WTC11 (cell line): ENCODE results near the gene CX3CL1. TPM values are rescaled to one million over a fixed set of nuclear protein-coding genes. Genes with fewer than 3 reads are reported as not detected.

Source experiments
- ATAC-seq: fragments of 200-7000 bp; cut with Tn5 transposase; 2 replicates; pipeline ENCODE4 v1.10.0; 2021; ENCODE audit warnings: mild to moderate bottlenecking, moderate library complexity
- CTCF ChIA-PET: fragments of 300-600 bp; sonication (Branson Sonifier 250); formaldehyde crosslinking; loops from one replicate; lab custom pipeline; 2021; ENCODE audit warnings: antibody characterized with exemption; lab: Charles Lee
- POLR2A ChIA-PET: fragments of 350-600 bp; sonication (Branson Sonifier 250); formaldehyde crosslinking; loops from one replicate; lab custom pipeline; 2021; ENCODE audit warnings: antibody characterized with exemption; lab: Charles Lee
- DNase-seq: peaks from one replicate; pipeline ENCODE4 v3.0.0; 2021; ENCODE audit warnings: low spot score
- H3K27ac Mint-ChIP-seq: 2 replicates; pipeline ENCODE4 v1.8.0; 2021; ENCODE audit warnings: mixed read lengths
- H3K27me3 Mint-ChIP-seq: 2 replicates; pipeline ENCODE4 v1.8.0; 2021; ENCODE audit warnings: low read depth, mild to moderate bottlenecking, moderate library complexity, mixed read lengths
- H3K36me3 Mint-ChIP-seq: 2 replicates; pipeline ENCODE4 v1.8.0; 2021; ENCODE audit warnings: mixed read lengths
- H3K4me1 Mint-ChIP-seq: 2 replicates; pipeline ENCODE4 v1.8.0; 2022; ENCODE audit warnings: mixed read lengths
- H3K4me3 Mint-ChIP-seq: 2 replicates; pipeline ENCODE4 v1.8.0; 2021; ENCODE audit warnings: mild to moderate bottlenecking, moderate library complexity, mixed read lengths
- H3K9me3 Mint-ChIP-seq: 2 replicates; pipeline ENCODE4 v1.8.0; 2021; ENCODE audit warnings: mixed read lengths
- GTF2I ChIP-seq: fragments of 250-450 bp; sonication (Bioruptor Pico); conservative IDR thresholded peaks from 2 replicates; pipeline ENCODE4 v1.4.0; 2021; ENCODE audit warnings: mild to moderate bottlenecking
- NR3C1 ChIP-seq: sonication (generic); formaldehyde crosslinking; conservative IDR thresholded peaks from 2 replicates; pipeline ENCODE4 v1.8.1; 2023; ENCODE audit warnings: low read depth, mild to moderate bottlenecking, missing genetic modification reagents
- RELA ChIP-seq: sonication (generic); formaldehyde crosslinking; IDR thresholded peaks from 2 replicates; pipeline ENCODE4 v1.8.1; 2022; ENCODE audit warnings: missing genetic modification reagents, mild to moderate bottlenecking, borderline replicate concordance
- SMAD4 ChIP-seq: sonication (generic); formaldehyde crosslinking; IDR thresholded peaks from 2 replicates; pipeline ENCODE4 v1.8.0; 2022; ENCODE audit warnings: mild to moderate bottlenecking, missing genetic modification reagents
- SP1 ChIP-seq: sonication (generic); formaldehyde crosslinking; conservative IDR thresholded peaks from 2 replicates; pipeline ENCODE4 v1.8.1; 2022; ENCODE audit warnings: missing genetic modification reagents
- TCF7 ChIP-seq: sonication (generic); formaldehyde crosslinking; IDR thresholded peaks from 2 replicates; pipeline ENCODE4 v1.8.0; 2022; ENCODE audit warnings: mild to moderate bottlenecking, low read depth, missing genetic modification reagents, moderate library complexity
- ZNF121 ChIP-seq: sonication (generic); formaldehyde crosslinking; IDR thresholded peaks from 2 replicates; pipeline ENCODE4 v1.8.0; 2023; ENCODE audit warnings: missing genetic modification reagents
- ZNF138 ChIP-seq: sonication (generic); formaldehyde crosslinking; conservative IDR thresholded peaks from 2 replicates; pipeline ENCODE4 v1.8.1; 2022; ENCODE audit warnings: mild to moderate bottlenecking, moderate library complexity, missing genetic modification reagents
- ZNF317 ChIP-seq: sonication (generic); formaldehyde crosslinking; IDR thresholded peaks from 2 replicates; pipeline ENCODE4 v1.8.1; 2023; ENCODE audit warnings: low read depth, mild to moderate bottlenecking, moderate library complexity, missing genetic modification reagents, borderline replicate concordance
- total RNA-seq: library from RNA; stranded (reverse); gene quantifications from 3 replicates; pipeline ENCODE4 v1.2.3, GENCODE V29; 2021
- TF ChIP-seq, protein P1 (sequence below): sonication (generic); formaldehyde crosslinking; IDR thresholded peaks from 2 replicates; pipeline ENCODE4 v1.8.0; 2023; ENCODE audit warnings: missing genetic modification reagents, mild to moderate bottlenecking, borderline replicate concordance
- TF ChIP-seq, protein P2 (sequence below): sonication (generic); formaldehyde crosslinking; IDR thresholded peaks from 2 replicates; pipeline ENCODE4 v1.8.0; 2022; ENCODE audit warnings: mild to moderate bottlenecking, missing genetic modification reagents
- TF ChIP-seq, protein P3 (sequence below): sonication (generic); formaldehyde crosslinking; IDR thresholded peaks from 2 replicates; pipeline ENCODE4 v1.8.0; 2022; ENCODE audit warnings: mild to moderate bottlenecking, missing genetic modification reagents
- TF ChIP-seq, protein P4 (sequence below): sonication (generic); formaldehyde crosslinking; IDR thresholded peaks from 2 replicates; pipeline ENCODE4 v1.8.1; 2023; ENCODE audit warnings: mild to moderate bottlenecking, missing genetic modification reagents
- TF ChIP-seq, protein P5 (sequence below): fragments of 250-450 bp; sonication (Bioruptor Pico); IDR thresholded peaks from 2 replicates; pipeline ENCODE4 v1.9.0; 2021; ENCODE audit warnings: mild to moderate bottlenecking
- TF ChIP-seq, protein P6 (sequence below): sonication (generic); formaldehyde crosslinking; IDR thresholded peaks from 2 replicates; pipeline ENCODE4 v1.8.1; 2023; ENCODE audit warnings: mild to moderate bottlenecking, moderate library complexity, missing genetic modification reagents

The CX3CL1 gene
- total RNA-seq, 1 experiment from 2014 or later = 1.2 TPM

DNA sequence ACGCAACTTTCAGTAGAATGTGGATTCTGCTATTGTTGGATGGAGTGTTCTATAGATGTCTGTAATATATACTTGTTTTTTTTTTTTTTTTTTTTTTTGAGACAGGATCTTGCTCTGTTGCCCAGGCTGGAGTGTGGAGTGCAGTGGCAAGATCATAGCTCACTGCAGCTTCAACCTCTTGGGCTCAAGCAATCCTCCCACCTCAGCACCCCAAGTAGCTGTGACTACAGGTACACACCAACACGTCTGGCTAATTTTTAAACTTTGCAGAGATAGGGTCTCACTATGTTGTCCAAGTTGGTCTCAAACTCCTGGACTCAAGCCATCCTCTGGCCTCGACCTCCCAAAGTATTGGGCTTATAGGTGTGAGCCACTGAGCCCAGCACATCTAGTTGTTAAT is 40.9 kb upstream of the CX3CL1 start:
- POLR2A ChIA-PET = interaction anchor here (0.7 kb wide), 1 partner anchor 22 kb away, joined by 7 read pairs; no protein-coding TSS in a partner anchor
- H3K4me3 Mint-ChIP-seq = no peak overlapping the region
- 0 out of 2 replicates have a peak, but pooled peaks have one; percentile 13 for TF ChIP-seq ZNF121
- TF ChIP-seq SMAD4 (CRISPR knock-in tag) = no peak
- TF ChIP-seq, all 79 proteins: peak for 1
- Mint-ChIP-seq H3K4me1 (no peaks in the 10 kb centered on the region), H3K27ac (no peak overlapping the region), H3K9me3 (peaks cover 4% of the 10 kb centered on the region), H3K36me3 (no peaks in the 10 kb centered on the region), H3K27me3 (no peaks in the 10 kb centered on the region; the same call in 1 of the 2 replicates)
- ATAC-seq = no peak
- CTCF ChIA-PET = interaction anchor here (1.0 kb wide), 1 partner anchor 13 kb away, joined by 3 read pairs; no protein-coding TSS in a partner anchor
- DNase-seq = no peak

DNA sequence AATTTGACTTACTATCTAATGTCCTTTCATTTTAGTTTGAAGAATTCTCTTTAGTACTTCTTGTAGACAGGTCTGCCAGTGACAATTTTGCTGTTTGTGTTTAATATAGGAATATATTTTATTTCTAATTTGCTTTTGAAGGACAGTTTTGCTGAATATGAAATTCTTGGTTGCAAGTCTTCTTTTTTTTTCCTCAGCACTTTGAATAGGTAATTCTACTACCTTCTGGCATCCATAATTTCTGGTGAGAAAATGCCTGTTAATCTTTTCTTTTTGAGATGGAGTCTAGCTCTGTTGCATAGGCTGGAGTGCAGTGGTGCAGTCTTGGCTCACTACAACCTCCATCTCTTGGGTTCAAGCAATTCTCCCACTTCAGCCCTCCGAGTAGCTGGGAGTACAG is 38.9 kb upstream of the CX3CL1 start:
- Mint-ChIP-seq H3K4me3 (no peak overlapping the region), H3K27ac (no peak overlapping the region), H3K36me3 (no peaks in the 10 kb centered on the region), H3K4me1 (no peaks in the 10 kb centered on the region), H3K9me3 (peaks cover 3% of the 10 kb centered on the region; the same call in 1 of the 2 replicates), H3K27me3 (no peaks in the 10 kb centered on the region; the same call in 1 of the 2 replicates)
- ATAC-seq (no peak), DNase-seq (no peak)
- TF ChIP-seq SMAD4 (CRISPR knock-in tag) (no peak), ZNF317 (peak; percentile 33; the same call in 1 of the 2 replicates)
- POLR2A ChIA-PET = interaction anchor here (0.6 kb wide), 1 partner anchor 8 kb away, joined by 5 read pairs; no protein-coding TSS in a partner anchor
- CTCF ChIA-PET = interaction anchor here (0.8 kb wide), 1 partner anchor 33 kb away, joined by 3 read pairs; no protein-coding TSS in a partner anchor

DNA sequence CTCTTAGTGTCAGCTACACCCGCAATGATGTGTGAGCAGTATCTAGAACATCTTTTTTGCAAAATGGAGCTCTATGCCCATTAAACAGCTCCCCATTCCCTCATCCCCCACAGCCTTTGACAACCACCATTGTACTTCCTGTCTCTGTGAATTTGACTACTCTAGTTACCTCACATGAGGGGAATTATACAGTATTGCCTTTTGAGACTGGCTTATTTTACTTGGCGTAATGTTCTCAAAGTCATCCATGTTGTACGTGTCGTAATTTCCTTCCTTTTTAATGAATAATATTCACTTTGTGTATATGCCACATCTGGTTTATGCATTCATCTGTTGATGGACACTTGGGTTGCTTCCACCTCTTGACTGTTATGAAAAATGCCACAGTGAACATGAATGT is 36.9 kb upstream of the CX3CL1 start:
- Mint-ChIP-seq H3K4me3 (no peak overlapping the region), H3K27me3 (no peaks in the 10 kb centered on the region; the same call in 1 of the 2 replicates), H3K4me1 (no peaks in the 10 kb centered on the region), H3K27ac (no peak overlapping the region), H3K9me3 (peaks cover 3% of the 10 kb centered on the region; the same call in 1 of the 2 replicates), H3K36me3 (no peaks in the 10 kb centered on the region)
- CTCF ChIA-PET = interaction anchor here (1.0 kb wide), 1 partner anchor 81 kb away, joined by 3 read pairs; no protein-coding TSS in a partner anchor
- DNase-seq (no peak), ATAC-seq (no peak)
- POLR2A ChIA-PET = no interaction called here
- TF ChIP-seq SP1 (CRISPR knock-in tag) = no peak
- TF ChIP-seq TCF7 (CRISPR knock-in tag) = no peak
- TF ChIP-seq, protein P1, sequence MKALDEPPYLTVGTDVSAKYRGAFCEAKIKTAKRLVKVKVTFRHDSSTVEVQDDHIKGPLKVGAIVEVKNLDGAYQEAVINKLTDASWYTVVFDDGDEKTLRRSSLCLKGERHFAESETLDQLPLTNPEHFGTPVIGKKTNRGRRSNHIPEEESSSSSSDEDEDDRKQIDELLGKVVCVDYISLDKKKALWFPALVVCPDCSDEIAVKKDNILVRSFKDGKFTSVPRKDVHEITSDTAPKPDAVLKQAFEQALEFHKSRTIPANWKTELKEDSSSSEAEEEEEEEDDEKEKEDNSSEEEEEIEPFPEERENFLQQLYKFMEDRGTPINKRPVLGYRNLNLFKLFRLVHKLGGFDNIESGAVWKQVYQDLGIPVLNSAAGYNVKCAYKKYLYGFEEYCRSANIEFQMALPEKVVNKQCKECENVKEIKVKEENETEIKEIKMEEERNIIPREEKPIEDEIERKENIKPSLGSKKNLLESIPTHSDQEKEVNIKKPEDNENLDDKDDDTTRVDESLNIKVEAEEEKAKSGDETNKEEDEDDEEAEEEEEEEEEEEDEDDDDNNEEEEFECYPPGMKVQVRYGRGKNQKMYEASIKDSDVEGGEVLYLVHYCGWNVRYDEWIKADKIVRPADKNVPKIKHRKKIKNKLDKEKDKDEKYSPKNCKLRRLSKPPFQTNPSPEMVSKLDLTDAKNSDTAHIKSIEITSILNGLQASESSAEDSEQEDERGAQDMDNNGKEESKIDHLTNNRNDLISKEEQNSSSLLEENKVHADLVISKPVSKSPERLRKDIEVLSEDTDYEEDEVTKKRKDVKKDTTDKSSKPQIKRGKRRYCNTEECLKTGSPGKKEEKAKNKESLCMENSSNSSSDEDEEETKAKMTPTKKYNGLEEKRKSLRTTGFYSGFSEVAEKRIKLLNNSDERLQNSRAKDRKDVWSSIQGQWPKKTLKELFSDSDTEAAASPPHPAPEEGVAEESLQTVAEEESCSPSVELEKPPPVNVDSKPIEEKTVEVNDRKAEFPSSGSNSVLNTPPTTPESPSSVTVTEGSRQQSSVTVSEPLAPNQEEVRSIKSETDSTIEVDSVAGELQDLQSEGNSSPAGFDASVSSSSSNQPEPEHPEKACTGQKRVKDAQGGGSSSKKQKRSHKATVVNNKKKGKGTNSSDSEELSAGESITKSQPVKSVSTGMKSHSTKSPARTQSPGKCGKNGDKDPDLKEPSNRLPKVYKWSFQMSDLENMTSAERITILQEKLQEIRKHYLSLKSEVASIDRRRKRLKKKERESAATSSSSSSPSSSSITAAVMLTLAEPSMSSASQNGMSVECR (CRISPR knock-in tag) = no peak
- TF ChIP-seq, protein P2, sequence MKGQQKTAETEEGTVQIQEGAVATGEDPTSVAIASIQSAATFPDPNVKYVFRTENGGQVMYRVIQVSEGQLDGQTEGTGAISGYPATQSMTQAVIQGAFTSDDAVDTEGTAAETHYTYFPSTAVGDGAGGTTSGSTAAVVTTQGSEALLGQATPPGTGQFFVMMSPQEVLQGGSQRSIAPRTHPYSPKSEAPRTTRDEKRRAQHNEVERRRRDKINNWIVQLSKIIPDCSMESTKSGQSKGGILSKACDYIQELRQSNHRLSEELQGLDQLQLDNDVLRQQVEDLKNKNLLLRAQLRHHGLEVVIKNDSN = no peak
- TF ChIP-seq, protein P3, sequence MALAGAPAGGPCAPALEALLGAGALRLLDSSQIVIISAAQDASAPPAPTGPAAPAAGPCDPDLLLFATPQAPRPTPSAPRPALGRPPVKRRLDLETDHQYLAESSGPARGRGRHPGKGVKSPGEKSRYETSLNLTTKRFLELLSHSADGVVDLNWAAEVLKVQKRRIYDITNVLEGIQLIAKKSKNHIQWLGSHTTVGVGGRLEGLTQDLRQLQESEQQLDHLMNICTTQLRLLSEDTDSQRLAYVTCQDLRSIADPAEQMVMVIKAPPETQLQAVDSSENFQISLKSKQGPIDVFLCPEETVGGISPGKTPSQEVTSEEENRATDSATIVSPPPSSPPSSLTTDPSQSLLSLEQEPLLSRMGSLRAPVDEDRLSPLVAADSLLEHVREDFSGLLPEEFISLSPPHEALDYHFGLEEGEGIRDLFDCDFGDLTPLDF (CRISPR knock-in tag) = no peak
- no peak for TF ChIP-seq ZNF138 (CRISPR knock-in tag)
- no peak for TF ChIP-seq NR3C1 (CRISPR knock-in tag)
- no peak for TF ChIP-seq GTF2I
- TF ChIP-seq, protein P4, sequence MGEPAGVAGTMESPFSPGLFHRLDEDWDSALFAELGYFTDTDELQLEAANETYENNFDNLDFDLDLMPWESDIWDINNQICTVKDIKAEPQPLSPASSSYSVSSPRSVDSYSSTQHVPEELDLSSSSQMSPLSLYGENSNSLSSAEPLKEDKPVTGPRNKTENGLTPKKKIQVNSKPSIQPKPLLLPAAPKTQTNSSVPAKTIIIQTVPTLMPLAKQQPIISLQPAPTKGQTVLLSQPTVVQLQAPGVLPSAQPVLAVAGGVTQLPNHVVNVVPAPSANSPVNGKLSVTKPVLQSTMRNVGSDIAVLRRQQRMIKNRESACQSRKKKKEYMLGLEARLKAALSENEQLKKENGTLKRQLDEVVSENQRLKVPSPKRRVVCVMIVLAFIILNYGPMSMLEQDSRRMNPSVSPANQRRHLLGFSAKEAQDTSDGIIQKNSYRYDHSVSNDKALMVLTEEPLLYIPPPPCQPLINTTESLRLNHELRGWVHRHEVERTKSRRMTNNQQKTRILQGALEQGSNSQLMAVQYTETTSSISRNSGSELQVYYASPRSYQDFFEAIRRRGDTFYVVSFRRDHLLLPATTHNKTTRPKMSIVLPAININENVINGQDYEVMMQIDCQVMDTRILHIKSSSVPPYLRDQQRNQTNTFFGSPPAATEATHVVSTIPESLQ (CRISPR knock-in tag) = no peak
- TF ChIP-seq RELA (CRISPR knock-in tag) = no peak
- TF ChIP-seq, protein P5, sequence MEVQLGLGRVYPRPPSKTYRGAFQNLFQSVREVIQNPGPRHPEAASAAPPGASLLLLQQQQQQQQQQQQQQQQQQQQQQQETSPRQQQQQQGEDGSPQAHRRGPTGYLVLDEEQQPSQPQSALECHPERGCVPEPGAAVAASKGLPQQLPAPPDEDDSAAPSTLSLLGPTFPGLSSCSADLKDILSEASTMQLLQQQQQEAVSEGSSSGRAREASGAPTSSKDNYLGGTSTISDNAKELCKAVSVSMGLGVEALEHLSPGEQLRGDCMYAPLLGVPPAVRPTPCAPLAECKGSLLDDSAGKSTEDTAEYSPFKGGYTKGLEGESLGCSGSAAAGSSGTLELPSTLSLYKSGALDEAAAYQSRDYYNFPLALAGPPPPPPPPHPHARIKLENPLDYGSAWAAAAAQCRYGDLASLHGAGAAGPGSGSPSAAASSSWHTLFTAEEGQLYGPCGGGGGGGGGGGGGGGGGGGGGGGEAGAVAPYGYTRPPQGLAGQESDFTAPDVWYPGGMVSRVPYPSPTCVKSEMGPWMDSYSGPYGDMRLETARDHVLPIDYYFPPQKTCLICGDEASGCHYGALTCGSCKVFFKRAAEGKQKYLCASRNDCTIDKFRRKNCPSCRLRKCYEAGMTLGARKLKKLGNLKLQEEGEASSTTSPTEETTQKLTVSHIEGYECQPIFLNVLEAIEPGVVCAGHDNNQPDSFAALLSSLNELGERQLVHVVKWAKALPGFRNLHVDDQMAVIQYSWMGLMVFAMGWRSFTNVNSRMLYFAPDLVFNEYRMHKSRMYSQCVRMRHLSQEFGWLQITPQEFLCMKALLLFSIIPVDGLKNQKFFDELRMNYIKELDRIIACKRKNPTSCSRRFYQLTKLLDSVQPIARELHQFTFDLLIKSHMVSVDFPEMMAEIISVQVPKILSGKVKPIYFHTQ (CRISPR knock-in tag) = no peak
- TF ChIP-seq, protein P6, sequence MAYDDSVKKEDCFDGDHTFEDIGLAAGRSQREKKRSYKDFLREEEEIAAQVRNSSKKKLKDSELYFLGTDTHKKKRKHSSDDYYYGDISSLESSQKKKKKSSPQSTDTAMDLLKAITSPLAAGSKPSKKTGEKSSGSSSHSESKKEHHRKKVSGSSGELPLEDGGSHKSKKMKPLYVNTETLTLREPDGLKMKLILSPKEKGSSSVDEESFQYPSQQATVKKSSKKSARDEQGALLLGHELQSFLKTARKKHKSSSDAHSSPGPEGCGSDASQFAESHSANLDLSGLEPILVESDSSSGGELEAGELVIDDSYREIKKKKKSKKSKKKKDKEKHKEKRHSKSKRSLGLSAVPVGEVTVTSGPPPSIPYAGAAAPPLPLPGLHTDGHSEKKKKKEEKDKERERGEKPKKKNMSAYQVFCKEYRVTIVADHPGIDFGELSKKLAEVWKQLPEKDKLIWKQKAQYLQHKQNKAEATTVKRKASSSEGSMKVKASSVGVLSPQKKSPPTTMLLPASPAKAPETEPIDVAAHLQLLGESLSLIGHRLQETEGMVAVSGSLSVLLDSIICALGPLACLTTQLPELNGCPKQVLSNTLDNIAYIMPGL (CRISPR knock-in tag) = no peak
